Pancreas (tissue), 10 donors: ENCODE results near the gene KDM4C. TPM values are rescaled to one million over a fixed set of nuclear protein-coding genes. Genes with fewer than 3 reads are reported as not detected.

Source experiments
- ATAC-seq, 4 donors: fragments of 200-7000 bp; cut with Tn5 transposase; one replicate each; pipeline versions ENCODE4 v1.8.0 to v1.9.1; 2020; ENCODE audit warnings: mild to moderate bottlenecking in 4 of 4, moderate library complexity in 4 of 4
- DNase-seq, 6 donors: peaks; one replicate each; pipeline ENCODE4 v3.0.0-alpha.2; 2020
- FAIRE-seq: peaks from 2 replicates; lab custom pipeline; 2012; peaks lifted over from hg19 to GRCh38; lab: Jason Lieb, UNC
- H3K27ac ChIP-seq, 4 donors: fragments of 200-600 bp; sonication (generic); 1 replicate in 3 of 4; 2 replicates in 1 of 4; pipeline versions ENCODE4 v1.5.0 to v1.8.0; 2020
- H3K27me3 ChIP-seq, 4 donors: fragments of 200-600 bp; one replicate each; pipeline ENCODE4 v1.8.0; 2021
- H3K36me3 ChIP-seq, 3 donors: fragments of 200-600 bp; sonication (generic) in 1 of 3; one replicate each; pipeline versions ENCODE4 v1.5.0 to v1.8.0; 2020 to 2021
- H3K4me1 ChIP-seq, 3 donors: fragments of 200-600 bp; one replicate each; pipeline ENCODE4 v1.8.0; 2021
- H3K4me3 ChIP-seq, 4 donors: fragments of 200-600 bp; sonication (generic) in 2 of 4; one replicate each; pipeline versions ENCODE4 v1.5.0 to v1.8.0; 2020 to 2021
- H3K9me3 ChIP-seq, 4 donors: fragments of 200-600 bp; one replicate each; pipeline ENCODE4 v1.8.0; 2021
- CTCF ChIP-seq, 4 donors: fragments of 200-600 bp; sonication (generic) in 3 of 4; IDR thresholded peaks; one replicate each; pipeline versions ENCODE4 v1.5.0 to v1.8.0; 2021; ENCODE audit warnings: antibody characterized with exemption in 4 of 4
- WGBS, 2 donors: extraction: QIAGEN DNeasy Blood & Tissue Kit; methylation state at CpG; one replicate each; pipeline ENCODE4 v1.1.7; 2013; 5-methylcytosine and 5-hydroxymethylcytosine counted together
- intact Hi-C, 3 donors: fragments of 100-400 bp; cut with DNase I; formaldehyde crosslinking; loops; one replicate each; pipeline versions ENCODE4 v1.11.1 to v1.14.2; 2022
- polyA plus RNA-seq, 2 donors: library from polyadenylated mRNA; stranded (reverse); fragments of 200-250 nt; gene quantifications; one replicate each; pipeline ENCODE4 v1.2.3, GENCODE V29; 2013
- total RNA-seq, 6 donors: library from RNA; stranded (reverse); fragmentation: NEBNext Ultra II Directional in 4 of 6; extraction: Animal tissue kit (Norgen Biotek cat#: 25700) in 4 of 6; gene quantifications; one replicate each; pipeline versions ENCODE4 v1.2.1 to v1.2.4, GENCODE V29; 2021 to 2023
- donor health status: healthy with polysubstance abuse.
- donor health status: DM: no; HTN: no; CAD: no; lungs with moderate emphysema.
- donor health status: DM: no; HTN: no; CAD: no.
- donor health status: control.
- donor health status: control.
- donor health status: Bipolar disorder and iron deficiency.
- donor health status: DM: yes; HTN: yes; CAD: no.
- donor health status: DM: no; HTN: no; CAD: no.
- donor health status: DM: no; HTN: no; CAD: no.
- donor health status: DM: yes; HTN: yes; CAD: no.

Gene KDM4C
- total and polyA plus RNA-seq, 8 donors = 10.5 to 30.8 (median 19.7) TPM

DNA sequence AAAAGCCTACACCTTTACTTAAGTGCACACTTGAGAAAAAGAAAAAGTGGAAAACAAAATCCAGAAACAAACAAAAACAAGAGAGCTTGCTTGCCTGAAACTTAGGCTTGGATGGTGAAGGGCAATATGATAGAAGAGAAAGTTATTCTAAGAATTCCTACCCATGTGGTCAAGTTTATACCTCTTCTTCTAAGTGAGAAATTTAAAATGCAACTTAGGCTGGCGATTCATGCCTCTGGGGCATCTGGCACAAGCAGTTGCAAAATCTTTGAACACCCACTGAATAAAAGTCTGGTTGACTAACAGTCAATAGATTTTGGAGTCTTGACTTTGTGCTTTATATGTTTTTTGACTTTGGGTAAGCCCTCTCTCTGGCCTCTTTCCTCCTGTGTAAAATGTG lies 239.6 kb downstream of the KDM4C start:
- 93 to 100% methylated on average over 1 of the region's 1 CpG for WGBS, 2 donors
- Histone ChIP-seq H3K27ac (no peak overlapping the region), H3K4me1 (no peaks in the 10 kb centered on the region), H3K9me3 (no peaks in the 10 kb centered on the region), H3K36me3 (peaks cover 0 to 9% (median 0%) of the 10 kb centered on the region in 3 donors), H3K27me3 (no peaks in the 10 kb centered on the region), H3K4me3 (no peak overlapping the region)
- DNase-seq (no peak), ATAC-seq (no peak), FAIRE-seq (no peak)
- intact Hi-C loops = no loop called here
- TF ChIP-seq CTCF (IDR thresholded peaks at IDR 0.05) = no peak

DNA sequence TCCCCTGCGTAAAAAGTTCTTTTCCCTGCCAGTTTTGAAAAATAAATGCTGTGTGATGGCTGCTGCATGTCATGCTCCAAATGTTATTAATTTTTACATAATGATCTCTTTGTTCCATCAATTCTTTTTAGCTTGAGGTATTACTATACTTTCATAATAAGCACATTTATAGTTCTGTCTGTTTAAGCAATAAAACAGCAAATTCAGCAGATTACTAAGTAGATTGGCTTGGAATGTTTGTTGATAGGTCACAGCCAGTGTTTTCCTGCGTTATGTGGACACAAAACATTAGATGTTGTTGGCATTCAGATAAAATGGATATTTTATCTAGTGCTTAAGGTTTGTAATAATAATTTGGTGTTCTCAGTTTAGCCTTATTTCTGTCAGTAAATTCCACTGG lies 242.0 kb downstream of the KDM4C start:
- ATAC-seq (no peak), DNase-seq (no peak), FAIRE-seq (no peak)
- WGBS, 2 donors = 69 to 72% methylated on average over 2 of the region's 2 CpGs
- no peak for TF ChIP-seq CTCF (IDR thresholded peaks at IDR 0.05)
- Histone ChIP-seq H3K9me3 (no peaks in the 10 kb centered on the region), H3K27ac (no peak overlapping the region), H3K36me3 (peaks cover 0 to 9% (median 0%) of the 10 kb centered on the region in 3 donors), H3K4me3 (no peak overlapping the region), H3K4me1 (no peaks in the 10 kb centered on the region), H3K27me3 (no peaks in the 10 kb centered on the region)
- intact Hi-C loops = no loop called here

DNA sequence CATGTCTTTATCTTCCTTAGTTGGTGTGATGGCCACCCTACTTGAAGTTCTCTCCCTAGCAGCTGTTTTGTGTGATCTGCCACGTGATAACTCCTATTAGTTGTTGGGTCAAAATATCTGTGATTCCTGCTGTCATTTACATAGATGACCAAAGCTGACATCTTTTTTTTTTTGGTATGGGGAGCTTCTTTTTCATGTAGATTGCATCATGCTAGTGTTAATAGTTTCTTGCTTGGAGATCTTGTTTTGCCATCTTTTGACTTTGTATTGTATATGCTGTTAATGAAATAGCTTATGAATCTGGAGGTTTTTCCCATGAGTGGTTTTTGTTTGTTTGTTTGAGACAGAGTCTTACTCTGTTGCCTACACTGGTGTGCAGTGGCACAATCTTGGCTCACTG lies 243.8 kb downstream of the KDM4C start:
- TF ChIP-seq CTCF (IDR thresholded peaks at IDR 0.05) = no peak
- 88 to 91% methylated on average over 1 of the region's 1 CpG for WGBS, 2 donors
- H3K4me1 ChIP-seq = no peaks in the 10 kb centered on the region
- FAIRE-seq (no peak), DNase-seq (no peak), ATAC-seq (no peak)
- no peaks in the 10 kb centered on the region for H3K9me3 ChIP-seq
- intact Hi-C loops = no loop called here
- H3K27ac ChIP-seq = no peak overlapping the region
- H3K27me3 ChIP-seq = no peaks in the 10 kb centered on the region
- peaks cover 0 to under 1% (median 0%) of the 10 kb centered on the region in 3 donors for H3K36me3 ChIP-seq
- no peak overlapping the region for H3K4me3 ChIP-seq

- intact Hi-C loops = no loop called here
- H3K36me3 ChIP-seq = peaks cover 0 to 6% (median 4%) of the 10 kb centered on the region in 3 donors
- H3K9me3 ChIP-seq = no peaks in the 10 kb centered on the region
- no peaks in the 10 kb centered on the region for H3K27me3 ChIP-seq
- WGBS, 2 donors = 87 to 95% methylated on average over 2 of the region's 2 CpGs
- H3K4me1 ChIP-seq = no peaks in the 10 kb centered on the region
- no peak for ATAC-seq
- no peak for DNase-seq
- no peak for TF ChIP-seq CTCF (IDR thresholded peaks at IDR 0.05)
- no peak overlapping the region for H3K4me3 ChIP-seq
- FAIRE-seq = no peak
- no peak overlapping the region for H3K27ac ChIP-seq
These were observed 246.1 kb downstream of the KDM4C start for GRCh38 chr9:7003861-7004260.

GRCh38 chr9:7006417-7006816 lies 248.6 kb downstream of the KDM4C start:
- H3K36me3 ChIP-seq = peaks cover 0 to 11% (median 6%) of the 10 kb centered on the region in 3 donors
- intact Hi-C loops = no loop called here
- TF ChIP-seq CTCF (IDR thresholded peaks at IDR 0.05) = no peak
- H3K4me3 ChIP-seq = no peak overlapping the region
- H3K4me1 ChIP-seq = no peaks in the 10 kb centered on the region
- no peak overlapping the region for H3K27ac ChIP-seq
- ATAC-seq (no peak), FAIRE-seq (no peak), DNase-seq (no peak)
- H3K27me3 ChIP-seq = no peaks in the 10 kb centered on the region
- no peaks in the 10 kb centered on the region for H3K9me3 ChIP-seq
- 82 to 86% methylated on average over 2 of the region's 2 CpGs for WGBS, 2 donors
